Measurements from ENCODE around the gene TMEM236.

TMEM236 gene

DNA sequence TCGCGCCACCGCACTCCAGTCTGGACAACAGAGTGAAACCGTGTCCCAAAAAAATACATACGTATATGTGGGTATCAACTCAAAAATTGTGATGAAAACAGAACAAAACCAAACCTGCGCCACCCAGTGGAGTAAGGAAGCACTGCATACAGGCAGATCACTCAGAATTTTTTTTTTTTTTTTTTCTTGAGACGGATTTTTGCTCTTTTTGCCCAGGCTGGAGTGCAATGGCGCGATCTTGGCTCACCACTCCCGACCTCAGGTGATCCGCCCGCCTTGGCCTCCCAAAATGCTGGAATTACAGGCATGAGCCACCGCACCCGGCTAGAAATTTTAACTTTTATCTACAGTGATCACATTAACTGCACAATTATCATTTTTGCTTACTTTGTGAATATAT, 9.1 kb upstream of the TMEM236 start:
- DNase-seq = no peak

GRCh38 chr10:17743437-17743836, 8.6 kb upstream of the TMEM236 start:
- DNase-seq = no peak

GRCh38 chr10:17744341-17744861, 7.6 kb upstream of the TMEM236 start:
- no peak for DNase-seq

DNA sequence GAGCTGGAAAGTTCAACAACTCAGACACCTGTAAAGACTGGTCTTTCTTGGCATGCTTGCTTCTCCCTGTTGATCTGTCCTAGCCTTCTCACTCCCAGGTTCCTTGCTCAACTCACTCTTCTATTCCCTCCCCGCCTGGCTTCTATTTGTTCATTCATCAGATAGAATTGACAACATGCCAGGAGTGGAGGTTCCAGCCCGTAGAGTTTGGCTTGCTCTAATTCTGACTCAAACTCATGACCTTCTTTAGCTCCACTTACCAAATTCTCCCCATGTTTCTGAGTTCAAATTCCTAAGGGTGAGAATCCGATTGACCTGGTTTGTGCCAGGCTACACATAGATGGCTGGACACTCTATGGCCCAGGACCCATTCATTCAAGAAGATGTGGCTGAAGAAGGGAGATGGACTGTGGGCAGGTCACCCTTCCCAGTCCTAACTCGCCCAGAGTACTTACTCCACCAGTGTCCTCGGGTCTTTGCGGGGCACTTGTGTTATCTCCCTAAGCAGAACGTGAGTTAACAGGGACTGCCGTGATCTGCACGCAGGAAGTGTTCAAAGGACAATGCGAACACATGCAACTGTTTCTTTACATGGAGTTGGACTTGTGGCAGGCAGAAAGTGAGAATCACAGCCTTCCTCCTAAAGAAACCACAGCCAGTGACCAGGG, 4.0 kb upstream of the TMEM236 start:
- DNase-seq = no peak

DNA sequence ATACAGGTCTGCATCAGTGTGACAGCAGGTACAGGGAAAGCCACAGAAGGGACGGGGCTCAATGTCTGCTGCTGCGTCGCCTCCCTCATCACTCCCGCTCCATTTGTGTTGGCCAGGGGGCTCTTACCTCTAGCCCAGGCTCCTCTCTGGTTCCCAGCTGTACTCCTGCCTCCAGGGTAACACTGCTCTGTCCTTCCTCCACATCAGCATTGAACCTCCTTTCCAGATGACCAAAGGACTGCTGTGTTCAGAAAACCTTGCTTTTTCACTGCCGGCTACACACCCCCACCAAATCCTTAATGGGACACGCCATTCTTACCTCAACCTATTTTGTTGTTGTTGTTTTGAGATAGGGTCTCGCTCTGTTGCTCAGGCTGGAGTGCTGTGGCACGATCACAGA, 2.1 kb upstream of the TMEM236 start:
- DNase-seq = no peak

DNA sequence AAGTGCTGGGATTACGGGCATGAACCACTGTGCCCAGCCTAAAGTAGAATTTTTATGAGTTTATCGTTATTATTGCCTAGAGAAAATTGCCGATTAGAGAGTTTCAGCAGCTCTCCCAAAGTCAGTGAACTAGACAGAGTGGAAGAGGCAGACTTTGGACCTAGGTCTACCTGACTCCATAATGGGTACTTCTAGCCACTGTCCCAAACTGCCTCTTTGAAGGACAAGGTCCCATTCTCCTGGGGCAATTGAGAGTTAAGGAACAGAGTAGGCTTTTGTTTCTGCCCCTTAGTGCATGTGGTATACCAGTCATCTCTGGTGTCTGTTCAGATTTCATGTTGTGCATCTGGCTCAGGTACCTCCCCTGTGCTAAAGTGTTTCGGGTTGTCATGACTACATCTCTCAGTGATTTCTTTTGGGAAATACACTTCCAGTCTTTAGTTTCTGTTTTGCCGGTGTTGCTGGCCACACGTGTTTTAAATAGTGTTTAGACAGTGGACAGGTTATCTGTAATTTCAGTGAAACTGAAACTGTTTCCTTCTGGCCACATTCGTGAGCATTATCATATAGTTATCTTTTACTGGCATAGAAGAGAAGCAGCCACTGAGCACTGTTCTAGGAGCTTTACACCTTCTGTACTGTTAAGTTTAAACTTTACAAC, 4.7 kb downstream of the TMEM236 start:
- peak in 1 of 2 experiments; percentile 14 for DNase-seq

DNA sequence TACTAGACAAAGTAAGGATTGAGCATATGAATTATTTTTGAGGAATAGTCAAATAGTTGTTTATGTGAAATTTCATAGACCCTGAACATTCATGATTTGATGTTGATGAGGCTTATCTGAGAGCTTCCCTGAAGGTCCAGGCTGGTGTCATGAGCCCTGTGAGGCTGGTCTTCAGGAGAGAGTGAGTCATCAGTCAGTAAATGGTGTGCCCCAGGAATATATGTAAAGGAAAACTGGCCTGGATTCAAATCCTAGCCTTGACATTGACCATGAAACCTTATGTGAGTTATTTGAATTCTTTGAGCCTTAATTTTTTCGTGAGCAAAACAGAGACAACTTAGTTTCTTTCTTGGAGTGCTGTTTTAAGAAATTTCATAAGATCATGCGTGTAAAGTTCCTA, 6.2 kb downstream of the TMEM236 start:
- no peak for DNase-seq

DNA sequence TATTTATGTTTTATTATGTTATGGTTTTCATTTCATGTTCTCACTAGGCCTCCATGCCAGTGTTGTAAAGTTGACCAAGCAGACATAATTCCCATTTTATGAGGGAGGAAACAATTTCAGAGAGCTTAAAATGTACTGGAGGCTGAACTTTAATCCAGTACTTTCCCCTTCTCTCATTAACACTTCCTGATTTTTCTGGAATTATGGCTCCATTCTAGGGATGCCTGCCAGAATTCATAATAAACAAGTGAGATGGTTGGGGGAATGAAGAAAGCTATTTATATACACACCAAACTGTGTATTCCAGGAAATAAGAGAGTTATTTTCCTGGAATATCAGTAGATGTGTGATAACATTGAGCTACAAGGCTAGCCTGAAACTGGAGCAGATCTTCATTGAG, 6.9 kb downstream of the TMEM236 start:
- no peak for DNase-seq

GRCh38 chr10:17764142-17764541, 12.1 kb downstream of the TMEM236 start:
- no peak for DNase-seq

GRCh38 chr10:17765602-17766001, 13.6 kb downstream of the TMEM236 start:
- no peak for DNase-seq

- DNase-seq = no peak
Measured at GRCh38 chr10:17766731-17767130, 14.7 kb downstream of the TMEM236 start.

DNA sequence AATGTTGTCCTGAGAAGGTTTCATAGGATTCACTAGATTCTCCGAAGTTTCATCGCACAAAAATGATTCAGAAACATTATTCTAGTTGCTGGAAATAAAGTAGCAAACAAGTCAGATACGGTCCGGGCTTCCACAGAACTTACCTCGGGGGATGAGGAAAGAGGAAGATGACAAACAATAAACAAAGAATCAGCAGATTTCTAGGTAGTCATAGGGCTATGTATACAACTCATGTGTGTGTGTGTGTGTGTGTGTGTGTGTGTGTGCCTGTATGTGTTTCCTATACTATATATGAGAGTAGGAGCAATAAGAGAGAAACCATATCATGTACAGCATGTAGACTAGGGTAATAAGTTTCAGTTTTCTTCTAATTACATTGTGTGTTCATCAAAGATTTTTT, 16.5 kb downstream of the TMEM236 start:
- no peak for DNase-seq

GRCh38 chr10:17768957-17769356, 17.0 kb downstream of the TMEM236 start:
- no peak for DNase-seq

- DNase-seq = no peak
Measured at GRCh38 chr10:17771017-17771416, 19.0 kb downstream of the TMEM236 start.

- DNase-seq = no peak
Measured at GRCh38 chr10:17779784-17780183, 27.8 kb downstream of the TMEM236 start.

DNA sequence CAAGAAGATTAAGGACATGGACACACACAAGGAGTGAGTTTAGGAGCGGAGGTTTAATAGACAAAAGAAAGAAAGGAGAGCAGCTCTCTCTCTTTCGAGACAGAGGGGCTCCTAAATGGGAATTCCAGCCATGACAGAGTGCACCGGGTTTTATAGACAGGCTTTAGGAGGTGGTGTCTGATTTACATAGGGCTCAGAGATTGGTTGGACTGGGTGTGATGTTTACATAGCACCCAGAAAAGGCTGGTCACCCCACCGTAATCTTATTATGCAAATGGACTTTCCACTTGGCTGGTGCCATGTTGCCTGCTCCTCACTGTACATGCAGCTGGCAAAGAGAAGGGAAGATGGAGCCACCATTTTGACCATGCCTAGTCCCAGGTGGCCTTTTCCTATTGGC, 28.7 kb downstream of the TMEM236 start:
- DNase-seq = no peak

DNA sequence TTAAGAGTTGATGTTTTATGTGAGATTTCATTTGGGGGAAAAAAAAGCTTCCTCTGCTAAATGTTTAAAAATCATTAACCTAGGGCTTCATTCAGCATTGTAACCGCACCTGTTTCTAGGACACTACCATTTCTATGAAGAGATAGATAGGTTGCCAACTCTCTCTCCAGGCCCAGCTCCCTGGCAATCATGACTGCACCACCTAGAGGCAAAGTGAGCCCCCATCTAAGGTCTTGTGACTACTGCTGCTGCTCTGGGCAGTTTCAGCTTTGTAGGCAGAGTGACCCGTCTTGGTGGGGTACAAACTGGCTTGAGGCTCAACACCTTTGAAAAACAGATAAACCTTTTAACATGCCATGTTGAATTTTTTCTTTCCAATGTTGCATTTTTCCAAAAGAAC, 29.9 kb downstream of the TMEM236 start:
- DNase-seq = no peak

- no peak for DNase-seq
Measured at GRCh38 chr10:17782921-17783665, 31.1 kb downstream of the TMEM236 start.

DNA sequence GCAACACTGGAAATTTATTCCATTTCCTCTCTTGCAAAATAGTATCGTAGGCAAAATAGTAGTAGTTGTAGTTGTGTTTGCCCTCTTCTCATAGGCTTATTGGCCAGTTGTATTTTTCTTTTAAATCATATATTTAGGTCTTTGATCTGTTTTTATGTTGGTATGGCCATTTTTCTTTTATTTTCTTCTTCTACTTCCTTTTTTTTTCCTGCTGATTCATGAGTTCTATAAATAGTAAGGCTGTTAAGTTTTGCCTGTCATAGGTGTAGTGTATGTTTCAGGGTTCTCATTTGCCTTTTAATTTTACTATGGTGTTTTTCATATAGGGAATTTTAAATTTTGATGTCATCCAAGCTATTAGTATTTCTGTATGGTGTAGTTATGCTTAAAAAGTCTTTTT, 31.8 kb downstream of the TMEM236 start:
- DNase-seq = no peak

DNA sequence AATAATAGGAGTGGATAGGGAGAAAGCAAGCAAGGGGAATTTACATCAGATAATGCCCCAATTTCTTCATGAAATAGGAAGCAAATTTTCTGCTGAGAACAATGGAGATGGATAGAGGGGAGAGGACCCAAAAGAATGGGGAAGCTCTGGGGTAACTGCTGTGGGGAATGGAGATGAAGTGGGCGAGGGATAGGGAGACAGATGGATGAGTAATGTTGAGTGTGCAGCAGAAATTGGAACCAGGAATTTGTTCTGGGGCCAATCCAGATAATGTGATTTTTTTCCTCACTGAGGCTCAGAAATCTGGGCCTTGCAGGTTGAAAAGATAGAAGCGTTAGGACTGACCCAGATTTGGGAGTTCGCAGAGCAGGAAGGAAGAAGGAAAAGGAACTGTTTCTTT, 32.7 kb downstream of the TMEM236 start:
- no peak for DNase-seq

GRCh38 chr10:17785276-17785930, 33.4 kb downstream of the TMEM236 start:
- DNase-seq = no peak

GRCh38 chr10:17787087-17787961, 35.3 kb downstream of the TMEM236 start:
- DNase-seq = no peak
